ENCODE results near the gene ERLEC1. TPM values are rescaled to one million over a fixed set of nuclear protein-coding genes. Genes with fewer than 3 reads are reported as not detected.

The ERLEC1 gene
- total RNA-seq, 4 donors from 2014 or later: 15.6 to 60.1 (median 30.7) TPM

GRCh38 chr2:53811601-53812000 lies 24.8 kb downstream of the ERLEC1 start:
- H3K4me3 ChIP-seq (ENCODE audit: low read depth, poor library complexity, severe bottlenecking): no peak overlapping the region
- TF ChIP-seq POLR2A (IDR thresholded peaks at IDR 0.05) (no peak), CTCF (IDR thresholded peaks at IDR 0.05) (no peak)
- no peak for DNase-seq (ENCODE audit: low spot score in 2 of 2)
- intact Hi-C loops (cut with DNase I; ENCODE audit: low total_unique reads): no loop called here
- 84 to 94% methylated on average over 3 of the region's 3 CpGs for WGBS, 2 donors

GRCh38 chr2:53813151-53813550 lies 26.3 kb downstream of the ERLEC1 start:
- intact Hi-C loops (cut with DNase I; ENCODE audit: low total_unique reads): no loop called here
- DNase-seq (ENCODE audit: low spot score in 2 of 2): no peak
- no peak overlapping the region for H3K4me3 ChIP-seq (ENCODE audit: low read depth, poor library complexity, severe bottlenecking)
- no peak for TF ChIP-seq POLR2A (IDR thresholded peaks at IDR 0.05)
- TF ChIP-seq CTCF (IDR thresholded peaks at IDR 0.05): no peak

GRCh38 chr2:53818854-53819435 lies 32.1 kb downstream of the ERLEC1 start:
- H3K4me3 ChIP-seq (ENCODE audit: low read depth, poor library complexity, severe bottlenecking): no peak overlapping the region
- 76 to 85% methylated on average over 3 of the region's 3 CpGs for WGBS, 2 donors
- intact Hi-C loops (cut with DNase I; ENCODE audit: low total_unique reads): no loop called here
- DNase-seq (ENCODE audit: low spot score in 2 of 2): no peak
- no peak for TF ChIP-seq POLR2A (IDR thresholded peaks at IDR 0.05)
- no peak for TF ChIP-seq CTCF (IDR thresholded peaks at IDR 0.05)

GRCh38 chr2:53819634-53820033 lies 32.8 kb downstream of the ERLEC1 start:
- DNase-seq (ENCODE audit: low spot score in 2 of 2): no peak
- 71 to 74% methylated on average over 4 of the region's 4 CpGs for WGBS, 2 donors
- TF ChIP-seq POLR2A (IDR thresholded peaks at IDR 0.05) (no peak), CTCF (IDR thresholded peaks at IDR 0.05) (no peak)
- H3K4me3 ChIP-seq (ENCODE audit: low read depth, poor library complexity, severe bottlenecking): no peak overlapping the region
- intact Hi-C loops (cut with DNase I; ENCODE audit: low total_unique reads): no loop called here

- no peak overlapping the region for H3K4me3 ChIP-seq (ENCODE audit: low read depth, poor library complexity, severe bottlenecking)
- WGBS, 2 donors: 87 to 91% methylated on average over 9 of the region's 9 CpGs
- TF ChIP-seq CTCF (IDR thresholded peaks at IDR 0.05): no peak
- TF ChIP-seq POLR2A (IDR thresholded peaks at IDR 0.05): no peak
- intact Hi-C loops (cut with DNase I; ENCODE audit: low total_unique reads): no loop called here
- DNase-seq (ENCODE audit: low spot score in 2 of 2): no peak
These were observed 33.2 kb downstream of the ERLEC1 start for GRCh38 chr2:53820048-53820447.

- no peak for DNase-seq (ENCODE audit: low spot score in 2 of 2)
- 80 to 88% methylated on average over 4 of the region's 4 CpGs for WGBS, 2 donors
- intact Hi-C loops (cut with DNase I; ENCODE audit: low total_unique reads): no loop called here
- TF ChIP-seq POLR2A (IDR thresholded peaks at IDR 0.05): no peak
- no peak for TF ChIP-seq CTCF (IDR thresholded peaks at IDR 0.05)
- H3K4me3 ChIP-seq (ENCODE audit: low read depth, poor library complexity, severe bottlenecking): no peak overlapping the region
These were observed 33.9 kb downstream of the ERLEC1 start for GRCh38 chr2:53820711-53821110.
